ENCODE measurements around the gene YOD1. TPM values are rescaled to one million over a fixed set of nuclear protein-coding genes. Genes with fewer than 3 reads are reported as not detected.

The YOD1 gene
- total RNA-seq, 1 donor from 2014 or later = 7.5 TPM

GRCh38 chr1:207013321-207014085, 37.5 kb downstream of the YOD1 start:
- intact Hi-C loops (cut with micrococcal nuclease) = no loop called here

GRCh38 chr1:207010726-207011125, 40.3 kb downstream of the YOD1 start:
- intact Hi-C loops (cut with micrococcal nuclease) = no loop called here

- intact Hi-C loops (cut with micrococcal nuclease) = no loop called here
Measured at GRCh38 chr1:207009945-207010344, 41.1 kb downstream of the YOD1 start.

- intact Hi-C loops (cut with micrococcal nuclease) = no loop called here
Measured at GRCh38 chr1:207009182-207009850, 41.7 kb downstream of the YOD1 start.

- intact Hi-C loops (cut with micrococcal nuclease) = no loop called here
Measured at GRCh38 chr1:207007352-207008033, 43.5 kb downstream of the YOD1 start.

GRCh38 chr1:207006914-207007313, 44.1 kb downstream of the YOD1 start:
- intact Hi-C loops (cut with micrococcal nuclease) = no loop called here

GRCh38 chr1:207006083-207006482, 44.9 kb downstream of the YOD1 start:
- intact Hi-C loops (cut with micrococcal nuclease) = no loop called here

GRCh38 chr1:207004931-207005830, 45.8 kb downstream of the YOD1 start:
- intact Hi-C loops (cut with micrococcal nuclease) = loop anchor here (1.0 kb wide), 1 partner anchor 73 kb away; no protein-coding TSS in a partner anchor

GRCh38 chr1:207003210-207003609, 47.8 kb downstream of the YOD1 start:
- intact Hi-C loops (cut with micrococcal nuclease) = no loop called here

GRCh38 chr1:207002724-207003146, 48.3 kb downstream of the YOD1 start:
- intact Hi-C loops (cut with micrococcal nuclease) = no loop called here

GRCh38 chr1:207001492-207002245, 49.3 kb downstream of the YOD1 start:
- intact Hi-C loops (cut with micrococcal nuclease) = no loop called here

GRCh38 chr1:207000651-207001291, 50.2 kb downstream of the YOD1 start:
- intact Hi-C loops (cut with micrococcal nuclease) = no loop called here

GRCh38 chr1:206998816-206999215, 52.2 kb downstream of the YOD1 start:
- intact Hi-C loops (cut with micrococcal nuclease) = no loop called here

Other genes starting within 250 kb of the YOD1 start
- gene IL20, start 185.6 kb downstream of the YOD1 start, total RNA-seq = not detected in 2 replicates
- 0.32 and 0.77 TPM in 2 replicates for gene IL24, start 153.8 kb downstream of the YOD1 start, total RNA-seq
- gene FCMR, start 129.3 kb downstream of the YOD1 start, total RNA-seq = 75.8 and 77.6 TPM in 2 replicates
- not detected in 2 replicates for gene PIGR, start 104.7 kb downstream of the YOD1 start, total RNA-seq
- 0.07 TPM in 2 replicates for gene FCAMR, start 80.7 kb downstream of the YOD1 start, total RNA-seq
- gene C1orf116, start 18.5 kb downstream of the YOD1 start, total RNA-seq = not detected in 2 replicates
- 1.2 and 1.6 TPM in 2 replicates for gene PFKFB2, start 2.1 kb upstream of the YOD1 start, total RNA-seq
- 0.57 and 1.1 TPM in 2 replicates for gene C4BPB, start 37.7 kb upstream of the YOD1 start, total RNA-seq
- gene C4BPA, start 53.0 kb upstream of the YOD1 start, total RNA-seq = not detected in 2 replicates